NCI-H460 (cell line): Measurements from ENCODE around the gene HAS3. TPM values are rescaled to one million over a fixed set of nuclear protein-coding genes. Genes with fewer than 3 reads are reported as not detected.
A peak's percentile ranks its signal among the peaks of the same experiment; 100 is the strongest.
"Not testable (repeated sequence)": the region's sequence is repeated elsewhere in the genome, so short reads cannot be mapped to it uniquely, and the experiment has no call there.

Experiments used
- DNase-seq: peaks from one replicate; pipeline ENCODE4 v3.0.0-alpha.2; 2016; ENCODE audit warnings: low read depth; ENCODE audit errors: extremely low read depth
- total RNA-seq: library from RNA; depleted of rRNA; stranded (reverse); fragments of >200 nt; shearing (Covaris generic); gene quantifications from 2 replicates; pipeline ENCODE4 v1.2.3, GENCODE V29; 2014

HAS3 gene
- total RNA-seq, 1 experiment from 2014 or later = not detected

- no peak for DNase-seq
Measured at GRCh38 chr16:69115361-69115760, 9.9 kb downstream of the HAS3 start.

DNA sequence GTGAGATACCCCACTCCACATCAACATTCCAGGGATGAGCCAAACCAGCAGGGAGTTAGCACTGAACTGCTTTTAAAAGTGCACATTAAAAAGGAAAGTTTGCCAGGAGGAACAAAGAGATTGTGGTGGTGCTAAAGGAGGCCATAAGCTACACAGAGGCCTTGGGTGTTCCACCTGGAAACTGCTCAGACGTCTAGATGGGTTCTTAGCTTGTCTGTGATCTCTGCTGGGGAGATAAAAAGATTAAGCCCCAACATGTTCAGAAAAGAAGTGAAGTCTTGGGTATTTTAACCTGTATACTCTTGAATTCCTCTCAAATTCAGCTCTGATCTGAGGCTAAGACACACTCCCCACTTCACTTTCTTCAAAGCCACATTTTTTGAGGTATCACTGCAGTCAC is 10.4 kb downstream of the HAS3 start:
- no peak for DNase-seq

GRCh38 chr16:69116256-69116875 is 10.9 kb downstream of the HAS3 start:
- no peak for DNase-seq

- DNase-seq = no peak
Measured at GRCh38 chr16:69116906-69117305, 11.5 kb downstream of the HAS3 start.

- DNase-seq = no peak
Measured at GRCh38 chr16:69118468-69118867, 13.0 kb downstream of the HAS3 start.

GRCh38 chr16:69118994-69119393 is 13.5 kb downstream of the HAS3 start:
- DNase-seq = no peak

DNA sequence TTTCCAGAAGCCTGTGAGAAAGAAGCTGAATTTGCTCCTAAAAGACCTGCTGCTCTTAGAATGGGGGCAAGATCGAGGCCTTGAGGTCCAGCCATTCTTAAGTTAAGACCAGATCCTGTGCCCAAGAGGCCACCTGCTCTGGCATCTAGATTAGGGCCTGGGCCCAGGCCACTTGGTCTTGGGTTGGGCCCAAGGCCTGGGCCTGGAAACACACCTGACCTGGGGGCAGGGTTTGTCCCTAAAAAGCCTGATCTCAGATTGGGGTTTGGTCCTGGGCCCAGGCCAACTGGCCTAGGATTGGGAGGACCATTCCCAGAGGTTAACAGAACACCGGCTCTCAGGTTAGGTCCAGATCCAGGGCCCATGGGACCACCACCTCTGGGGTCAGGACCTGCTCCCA is 14.1 kb downstream of the HAS3 start:
- no peak for DNase-seq

DNA sequence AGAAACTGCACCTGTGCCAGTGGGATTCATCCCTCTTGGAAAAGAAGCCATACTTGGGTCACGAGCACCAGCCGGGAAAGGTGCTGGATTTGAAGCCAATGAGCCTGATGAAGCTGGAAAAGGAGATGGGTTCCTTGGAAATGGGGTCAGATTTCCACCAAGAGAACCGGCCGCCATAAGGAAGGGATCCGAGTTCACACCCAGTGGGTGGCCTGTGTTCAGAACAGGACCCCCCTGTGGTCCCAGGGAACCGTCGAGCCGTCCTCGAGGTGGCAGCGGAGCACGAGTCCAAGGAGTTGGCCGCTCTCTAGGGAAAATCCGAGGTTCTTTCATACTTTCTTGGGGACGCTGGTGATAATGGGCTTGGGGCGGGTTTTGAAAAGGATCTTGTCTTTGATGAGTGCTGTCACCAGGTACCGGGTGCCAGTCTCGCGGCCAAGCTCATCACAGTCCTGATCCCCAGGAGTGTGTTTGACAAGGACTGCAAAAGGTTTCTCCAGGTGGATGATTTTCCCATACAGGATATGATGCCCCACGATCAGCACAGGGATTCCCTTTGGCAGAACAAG is 14.7 kb downstream of the HAS3 start:
- no peak for DNase-seq

- peak; percentile 60 for DNase-seq
Measured at GRCh38 chr16:69123910-69124309, 18.5 kb downstream of the HAS3 start.

GRCh38 chr16:69124406-69124805 is 19.0 kb downstream of the HAS3 start:
- DNase-seq = not testable (repeated sequence)

- DNase-seq = not testable (repeated sequence)
Measured at GRCh38 chr16:69124961-69125360, 19.5 kb downstream of the HAS3 start.

GRCh38 chr16:69126221-69126620 is 20.8 kb downstream of the HAS3 start:
- DNase-seq = no peak

DNA sequence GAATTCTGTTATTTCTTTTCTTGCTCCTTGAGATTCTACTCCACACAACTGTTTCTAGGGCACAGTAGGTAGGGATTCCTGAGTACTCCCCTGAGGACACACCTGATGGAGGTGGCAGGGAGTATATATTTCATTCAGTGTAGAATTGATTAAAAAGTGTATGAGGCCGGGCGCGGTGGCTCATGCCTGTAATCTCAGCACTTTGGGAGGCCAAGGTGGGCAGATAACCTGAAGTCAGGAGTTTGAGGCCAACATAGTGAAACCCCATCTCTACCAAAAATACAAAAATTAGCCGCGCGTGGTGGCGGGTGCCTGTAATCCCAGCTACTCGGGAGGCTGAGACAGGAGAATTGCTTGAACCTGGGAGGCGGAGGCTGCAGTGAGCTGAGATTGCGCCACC is 21.3 kb downstream of the HAS3 start:
- not testable (repeated sequence) for DNase-seq

DNA sequence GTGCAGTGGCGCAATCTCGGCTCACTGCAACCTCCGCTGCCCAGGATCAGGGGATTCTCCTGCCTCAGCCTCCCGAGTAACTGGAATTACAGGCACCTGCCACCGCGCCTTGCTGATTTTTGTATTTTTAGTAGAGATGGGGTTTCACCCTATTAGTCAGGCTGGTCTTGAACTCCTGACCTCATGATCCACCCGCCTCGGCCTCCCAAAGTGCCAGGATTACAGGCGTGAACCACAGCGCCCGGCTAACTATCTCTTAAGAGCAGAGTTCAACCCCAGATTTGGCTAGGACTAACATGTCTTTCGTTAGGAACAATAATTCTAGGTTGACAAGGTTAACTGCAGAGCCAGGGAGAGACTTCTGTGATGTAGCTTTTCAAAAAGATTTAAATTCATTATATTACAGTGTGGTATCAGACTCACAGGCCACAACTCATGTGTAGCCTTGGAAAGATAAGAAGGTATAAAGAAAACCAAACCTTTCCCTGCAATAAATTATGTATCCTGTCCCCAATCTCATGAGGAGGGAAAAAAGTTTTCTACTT is 22.6 kb downstream of the HAS3 start:
- no peak for DNase-seq

DNA sequence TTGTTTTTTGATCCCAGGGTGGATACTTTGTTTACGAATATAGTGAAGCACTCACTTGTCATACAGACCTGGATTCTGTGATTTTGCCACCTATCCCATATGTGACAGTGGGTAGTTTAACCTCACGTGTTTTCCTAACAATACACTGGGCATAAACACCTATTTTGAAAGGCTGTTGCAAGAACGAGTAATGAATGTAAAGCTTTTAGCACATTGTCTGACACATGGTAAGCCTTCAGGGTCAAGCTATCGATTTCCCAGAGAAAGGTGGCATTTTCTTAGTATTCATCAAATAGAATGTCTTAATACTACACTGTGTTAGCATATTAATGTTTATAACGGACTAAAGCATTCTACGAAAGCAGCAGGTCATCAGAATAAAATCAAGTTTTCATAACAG is 25.0 kb downstream of the HAS3 start:
- no peak for DNase-seq

- DNase-seq = no peak
Measured at GRCh38 chr16:69131167-69131838, 25.9 kb downstream of the HAS3 start.

GRCh38 chr16:69131839-69132423 is 26.5 kb downstream of the HAS3 start:
- DNase-seq = peak; percentile 47

GRCh38 chr16:69132424-69133252 is 27.2 kb downstream of the HAS3 start, which contains the start of the genes CHTF8 and UTP4:
TSS of gene CHTF8 (minus strand) at chr16:69132588. CDS start at chr16:69121458, 11,130 bp downstream.
TSS of gene UTP4 (plus strand) at chr16:69132649. CDS start at chr16:69133460, 811 bp downstream.
- peak; percentile 71 for DNase-seq

GRCh38 chr16:69133373-69133954 is 28.0 kb downstream of the HAS3 start:
- DNase-seq = no peak

DNA sequence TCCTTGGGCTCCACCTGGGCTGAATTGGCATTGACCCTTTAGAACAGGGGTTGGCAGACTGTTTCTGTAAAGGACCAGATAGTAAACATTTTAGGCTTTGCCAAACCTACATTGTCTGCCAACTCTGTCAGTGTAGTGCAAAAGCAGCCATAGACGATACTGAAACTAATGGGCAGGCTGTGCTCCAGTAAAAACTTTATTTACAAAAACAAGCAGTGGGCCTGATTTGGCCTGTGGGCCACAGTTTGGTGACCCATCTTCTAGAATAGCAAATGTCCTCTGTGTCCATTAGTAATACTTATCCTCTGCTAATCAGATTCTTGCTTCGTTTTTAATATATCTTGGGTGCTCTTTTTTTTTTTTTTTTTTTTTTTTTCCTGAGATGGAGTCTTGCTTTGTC is 33.2 kb downstream of the HAS3 start:
- DNase-seq = no peak
